Vagina (tissue), 2 donors: ENCODE results near the gene GTF3C1.

ENCODE experiments used
- POLR2AphosphoS5 ChIP-seq, 2 donors: sonication (generic); formaldehyde crosslinking; IDR thresholded peaks; one replicate each; pipeline ENCODE4 v1.9.0; 2017; ENCODE audit warnings: antibody characterized with exemption in 2 of 2, mild to moderate bottlenecking in 2 of 2, low read depth in 1 of 2; ENCODE audit not compliant: insufficient read depth in 1 of 2
- TF ChIP-seq, protein P1 (sequence below), 3 experiments: fragments of 450-650 bp in 2 of 3; fragments of 200-600 bp in 1 of 3; sonication (generic) in 1 of 3; IDR thresholded peaks; one replicate each; pipeline ENCODE4 v1.5.1; 2017 to 2019; ENCODE audit warnings: antibody characterized with exemption in 3 of 3, mild to moderate bottlenecking in 2 of 3, moderate library complexity in 2 of 3

DNA sequence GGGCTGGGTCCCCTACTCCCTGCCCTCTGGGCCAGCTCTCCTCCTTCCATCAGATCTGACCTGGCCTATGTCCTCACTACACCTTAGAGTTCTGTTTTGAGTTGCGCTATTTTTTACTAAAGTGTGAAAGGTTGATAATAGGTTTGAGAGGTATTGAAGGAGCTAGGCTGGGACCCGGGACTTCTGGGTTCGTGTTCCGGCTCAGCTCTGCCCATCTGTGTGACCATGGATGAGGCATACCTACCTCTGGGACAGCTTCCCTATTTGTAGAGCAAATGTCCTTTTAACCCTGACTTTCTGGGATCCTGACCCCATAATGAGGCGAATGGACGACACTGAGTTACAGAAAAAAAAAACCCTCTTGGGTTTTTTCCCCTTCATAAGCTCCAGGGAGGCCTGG lies 111.8 kb downstream of the GTF3C1 start:
- TF ChIP-seq, protein P1, sequence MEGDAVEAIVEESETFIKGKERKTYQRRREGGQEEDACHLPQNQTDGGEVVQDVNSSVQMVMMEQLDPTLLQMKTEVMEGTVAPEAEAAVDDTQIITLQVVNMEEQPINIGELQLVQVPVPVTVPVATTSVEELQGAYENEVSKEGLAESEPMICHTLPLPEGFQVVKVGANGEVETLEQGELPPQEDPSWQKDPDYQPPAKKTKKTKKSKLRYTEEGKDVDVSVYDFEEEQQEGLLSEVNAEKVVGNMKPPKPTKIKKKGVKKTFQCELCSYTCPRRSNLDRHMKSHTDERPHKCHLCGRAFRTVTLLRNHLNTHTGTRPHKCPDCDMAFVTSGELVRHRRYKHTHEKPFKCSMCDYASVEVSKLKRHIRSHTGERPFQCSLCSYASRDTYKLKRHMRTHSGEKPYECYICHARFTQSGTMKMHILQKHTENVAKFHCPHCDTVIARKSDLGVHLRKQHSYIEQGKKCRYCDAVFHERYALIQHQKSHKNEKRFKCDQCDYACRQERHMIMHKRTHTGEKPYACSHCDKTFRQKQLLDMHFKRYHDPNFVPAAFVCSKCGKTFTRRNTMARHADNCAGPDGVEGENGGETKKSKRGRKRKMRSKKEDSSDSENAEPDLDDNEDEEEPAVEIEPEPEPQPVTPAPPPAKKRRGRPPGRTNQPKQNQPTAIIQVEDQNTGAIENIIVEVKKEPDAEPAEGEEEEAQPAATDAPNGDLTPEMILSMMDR (IDR thresholded peaks at IDR 0.05): no peak
- TF ChIP-seq POLR2AphosphoS5 (IDR thresholded peaks at IDR 0.05; ENCODE audit: insufficient read depth in 1 of 2, low read depth in 1 of 2): no peak
